ENCODE results near the gene ZSCAN30.
"Not testable (repeated sequence)": the region's sequence is repeated elsewhere in the genome, so short reads cannot be mapped to it uniquely, and the experiment has no call there.

ZSCAN30 gene

DNA sequence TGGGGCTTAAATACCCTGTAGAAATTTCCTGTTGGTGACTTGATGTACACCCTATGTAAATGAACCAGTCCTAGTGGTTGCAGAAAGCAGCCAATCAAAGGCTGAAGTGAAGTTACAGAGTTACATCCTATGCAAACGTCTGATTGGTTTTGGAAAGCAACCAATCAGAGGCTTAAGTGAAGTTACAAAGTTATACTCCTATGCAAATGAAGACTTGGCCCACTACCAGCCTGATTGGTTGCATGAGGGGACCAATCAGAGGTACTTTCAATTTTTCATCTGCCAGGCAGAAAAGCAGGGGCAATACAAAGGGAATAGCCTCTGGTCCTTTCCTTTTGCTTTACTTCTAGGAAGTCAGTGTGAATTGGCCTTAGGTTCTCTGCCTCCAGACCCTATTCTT is 62.8 kb downstream of the ZSCAN30 start:
- peak; percentile 7 for DNase-seq

DNA sequence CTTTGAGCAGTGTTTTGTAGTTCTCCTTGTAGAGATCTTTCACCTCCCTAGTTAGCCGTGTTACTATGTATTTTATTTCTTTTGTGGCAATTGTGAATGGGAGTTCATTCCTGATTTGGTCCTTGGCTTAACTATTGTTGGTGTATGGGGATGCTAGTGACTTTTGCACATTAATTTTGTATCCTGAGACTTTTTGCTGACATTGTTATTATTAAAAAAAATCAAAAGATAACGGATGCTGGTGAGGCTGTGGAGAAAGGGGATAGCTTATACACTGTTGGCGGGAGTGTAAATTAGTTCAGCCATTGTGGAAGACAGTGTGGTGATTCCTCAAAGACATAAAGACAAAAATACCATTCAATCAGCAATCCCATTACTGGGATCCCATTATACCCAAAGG is 66.2 kb downstream of the ZSCAN30 start:
- no peak for DNase-seq

DNA sequence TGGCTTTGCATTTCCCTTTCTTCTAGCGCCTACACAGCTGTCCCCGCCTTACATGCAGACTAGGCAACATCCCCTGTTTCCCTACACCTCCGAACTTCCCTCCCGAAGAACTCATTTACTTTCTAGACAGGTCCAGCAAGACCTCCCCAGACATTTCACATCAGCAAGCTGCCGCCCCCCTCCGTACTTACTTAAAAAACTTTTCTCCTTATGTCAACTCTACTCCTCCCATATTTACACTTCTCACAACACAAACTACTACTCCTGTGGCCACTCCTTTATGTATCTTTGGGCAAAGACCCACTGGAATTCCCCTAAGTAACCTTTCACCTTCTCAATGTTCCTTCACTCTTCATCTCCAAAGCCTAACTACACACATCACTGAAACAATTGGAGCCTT is 69.6 kb downstream of the ZSCAN30 start:
- DNase-seq = no peak

- not testable (repeated sequence) for DNase-seq
Observed at GRCh38 chr18:35219331-35219730, 70.7 kb downstream of the ZSCAN30 start.

DNA sequence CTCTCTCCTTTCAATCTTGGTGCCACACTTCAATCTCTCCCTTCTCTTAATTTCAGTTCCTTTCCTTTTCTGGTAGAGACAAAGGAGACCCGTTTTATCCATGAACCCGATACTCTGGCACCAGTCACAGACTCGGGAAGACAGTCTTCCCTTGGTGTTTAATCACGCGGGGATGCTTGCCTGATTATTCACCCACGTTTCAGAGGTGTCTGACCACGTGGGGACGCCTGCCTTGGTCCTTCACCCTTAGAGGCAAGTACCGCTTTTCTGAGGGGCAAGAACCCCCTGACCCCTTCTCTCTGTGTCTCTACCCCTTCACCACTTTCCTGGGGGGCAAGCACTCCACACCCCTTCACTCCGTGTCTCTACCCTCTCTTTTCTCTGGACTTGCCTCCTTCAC is 73.4 kb downstream of the ZSCAN30 start:
- not testable (repeated sequence) for DNase-seq

GRCh38 chr18:35215026-35215425 is 75.0 kb downstream of the ZSCAN30 start:
- no peak for DNase-seq

- not testable (repeated sequence) for DNase-seq
Observed at GRCh38 chr18:35205746-35206458, 84.1 kb downstream of the ZSCAN30 start.

GRCh38 chr18:35205199-35205712 is 84.8 kb downstream of the ZSCAN30 start:
- no peak for DNase-seq

GRCh38 chr18:35203067-35203466 is 87.0 kb downstream of the ZSCAN30 start:
- DNase-seq = no peak

- no peak for DNase-seq
Observed at GRCh38 chr18:35201256-35201931, 88.6 kb downstream of the ZSCAN30 start.

Data from CD4-positive, alpha-beta T cell treated with Interleukin-21 for 1 hour (primary cell).